SK-N-MC (cell line): Measurements from ENCODE around the gene PALM2AKAP2.

Experiments
- DNase-seq: peaks from one replicate; pipeline ENCODE4 v3.0.0-alpha.2; 2011; ENCODE audit warnings: low read depth, low spot score
- H3K27ac ChIP-seq: fragments of 200-600 bp; sonication (generic); 2 replicates; pipeline ENCODE4 v1.5.1; 2016; ENCODE audit warnings: mixed run types
- H3K36me3 ChIP-seq: fragments of 200-600 bp; sonication (generic); 2 replicates; pipeline ENCODE4 v1.6.1; 2017; ENCODE audit warnings: antibody characterized with exemption, low read length, mixed read lengths; ENCODE audit not compliant: insufficient read depth
- H3K4me3 ChIP-seq: fragments of 200-600 bp; sonication (generic); 2 replicates; pipeline ENCODE4 v1.5.1; 2016
- H3K9ac ChIP-seq: fragments of 200-600 bp; sonication (generic); 2 replicates; pipeline ENCODE4 v1.8.0; 2017; ENCODE audit warnings: mixed run types, mixed read lengths; ENCODE audit not compliant: insufficient read length
- H3K9me3 ChIP-seq: fragments of 200-600 bp; sonication (generic); 2 replicates; pipeline ENCODE4 v1.6.1; 2017; ENCODE audit warnings: low read depth, mild to moderate bottlenecking, antibody characterized with exemption, low read length, moderate library complexity, mixed read lengths
- EZH2 ChIP-seq: fragments of 200-600 bp; sonication (generic); IDR thresholded peaks from one replicate; pipeline ENCODE4 v1.6.1; 2017; ENCODE audit warnings: antibody characterized with exemption
- FOXP2 ChIP-seq: optimal IDR thresholded peaks from 2 replicates; pipeline ENCODE3; 2011; ENCODE audit warnings: mild to moderate bottlenecking, moderate library complexity; ENCODE audit not compliant: insufficient read depth; ENCODE audit errors: extremely low read length, control extremely low read depth
- POLR2AphosphoS5 ChIP-seq: IDR thresholded peaks from 2 replicates; pipeline ENCODE4 v1.6.1; 2012; ENCODE audit warnings: mild to moderate bottlenecking, low read depth, low read length, borderline replicate concordance

The PALM2AKAP2 gene

DNA sequence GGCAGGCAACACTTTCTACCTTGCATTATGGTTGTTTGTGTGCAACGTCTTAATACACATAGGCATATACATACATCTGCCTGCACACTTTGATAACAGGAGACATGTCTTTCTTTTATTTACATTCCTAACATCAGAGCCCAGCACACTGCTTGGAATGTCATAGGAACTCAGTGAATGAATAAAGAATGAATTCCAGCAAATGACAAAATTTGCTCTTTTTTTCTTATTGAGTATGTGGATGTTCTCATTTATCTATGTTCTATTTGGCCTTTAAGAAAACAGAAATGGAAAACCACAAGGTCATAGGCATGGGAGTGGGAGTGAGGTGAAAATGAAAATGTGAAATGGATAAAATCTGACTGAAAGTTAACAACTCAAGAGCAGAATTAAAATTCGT is 36.3 kb upstream of the PALM2AKAP2 start:
- TF ChIP-seq FOXP2 (no peak), EZH2 (no peak)

GRCh38 chr9:109745335-109746283 is 34.4 kb upstream of the PALM2AKAP2 start:
- H3K9ac ChIP-seq: peak overlapping the region; percentile 44
- peak overlapping the region; percentile 76 for H3K27ac ChIP-seq
- TF ChIP-seq POLR2AphosphoS5: no peak
- no peak for TF ChIP-seq EZH2
- TF ChIP-seq FOXP2: no peak
- no peak for DNase-seq
- no peaks in the 10 kb centered on the region for H3K9me3 ChIP-seq
- peak overlapping the region; percentile 38 for H3K4me3 ChIP-seq
- no peaks in the 10 kb centered on the region for H3K36me3 ChIP-seq

More for the DNA sequence above, 36.3 kb upstream of the PALM2AKAP2 start:
- H3K36me3 ChIP-seq: no peaks in the 10 kb centered on the region
- no peak for DNase-seq
- H3K9me3 ChIP-seq: no peaks in the 10 kb centered on the region
- H3K27ac ChIP-seq: peak overlapping the region; percentile 47
- no peak overlapping the region for H3K4me3 ChIP-seq
- H3K9ac ChIP-seq: no peak overlapping the region

DNA sequence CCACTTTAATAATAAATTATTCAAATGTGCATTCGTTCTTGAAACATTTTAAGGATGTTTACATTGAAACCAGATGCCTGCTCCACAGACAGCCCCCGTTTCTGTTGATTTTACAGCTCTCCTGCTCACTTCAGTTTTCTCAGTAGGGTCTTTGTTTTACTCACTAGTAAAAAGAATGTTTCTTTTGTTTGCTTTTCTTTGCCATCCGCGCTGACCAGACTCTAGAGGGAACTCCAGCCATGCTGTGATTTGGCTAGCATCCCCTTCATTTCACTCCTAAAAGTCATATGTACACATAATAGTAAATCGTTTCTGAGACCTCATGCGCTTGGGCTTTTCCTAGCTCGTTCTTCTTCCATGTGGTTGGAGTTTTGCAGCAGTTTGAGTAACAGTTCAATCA is 28.7 kb upstream of the PALM2AKAP2 start:
- Histone ChIP-seq H3K9me3 (no peaks in the 10 kb centered on the region), H3K27ac (peak overlapping the region; percentile 21; the same call in 1 of the 2 replicates), H3K9ac (no peak overlapping the region), H3K36me3 (no peaks in the 10 kb centered on the region), H3K4me3 (no peak overlapping the region)
- no peak for DNase-seq
- TF ChIP-seq EZH2 (no peak), POLR2AphosphoS5 (no peak), FOXP2 (no peak)

GRCh38 chr9:109753308-109753707 is 26.7 kb upstream of the PALM2AKAP2 start:
- no peak overlapping the region for H3K27ac ChIP-seq
- no peak overlapping the region for H3K4me3 ChIP-seq
- H3K9me3 ChIP-seq: no peaks in the 10 kb centered on the region
- H3K9ac ChIP-seq: no peak overlapping the region
- TF ChIP-seq POLR2AphosphoS5 (no peak), EZH2 (no peak), FOXP2 (no peak)
- DNase-seq: no peak
- H3K36me3 ChIP-seq: no peaks in the 10 kb centered on the region

DNA sequence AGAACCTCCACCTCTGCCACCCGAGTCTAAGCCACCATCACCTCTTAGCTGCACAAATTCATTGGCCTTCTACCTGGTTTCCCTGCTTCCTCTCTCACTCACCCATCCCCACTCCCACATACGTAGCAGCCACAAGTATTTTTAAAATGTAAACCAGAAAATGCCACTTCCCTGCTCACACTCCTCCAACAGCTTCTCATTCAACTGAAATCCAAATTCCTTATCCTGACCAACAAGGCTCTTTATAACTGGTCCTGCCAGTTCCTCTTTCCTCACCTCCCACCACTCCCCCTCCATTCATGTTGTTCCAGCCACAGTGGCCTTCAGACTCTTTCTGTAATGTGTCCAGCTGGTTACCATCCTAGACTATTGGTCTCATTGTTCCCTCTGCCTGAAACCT is 25.0 kb upstream of the PALM2AKAP2 start:
- H3K4me3 ChIP-seq: no peak overlapping the region
- H3K9me3 ChIP-seq: no peaks in the 10 kb centered on the region
- no peak overlapping the region for H3K27ac ChIP-seq
- no peak for TF ChIP-seq EZH2
- no peak for TF ChIP-seq POLR2AphosphoS5
- no peak for TF ChIP-seq FOXP2
- H3K9ac ChIP-seq: no peak overlapping the region
- H3K36me3 ChIP-seq: no peaks in the 10 kb centered on the region
- no peak for DNase-seq

GRCh38 chr9:109759589-109759988 is 20.4 kb upstream of the PALM2AKAP2 start:
- Histone ChIP-seq H3K9me3 (no peaks in the 10 kb centered on the region), H3K27ac (no peak overlapping the region), H3K36me3 (no peaks in the 10 kb centered on the region), H3K4me3 (no peak overlapping the region), H3K9ac (no peak overlapping the region)
- no peak for TF ChIP-seq EZH2
- no peak for DNase-seq

GRCh38 chr9:109765278-109765677 is 14.7 kb upstream of the PALM2AKAP2 start:
- H3K27ac ChIP-seq: no peak overlapping the region
- TF ChIP-seq FOXP2: no peak
- TF ChIP-seq POLR2AphosphoS5: no peak
- no peak for TF ChIP-seq EZH2
- no peaks in the 10 kb centered on the region for H3K36me3 ChIP-seq
- no peaks in the 10 kb centered on the region for H3K9me3 ChIP-seq
- H3K9ac ChIP-seq: no peak overlapping the region
- DNase-seq: no peak
- H3K4me3 ChIP-seq: no peak overlapping the region

- Histone ChIP-seq H3K27ac (no peak overlapping the region), H3K9ac (no peak overlapping the region), H3K4me3 (no peak overlapping the region), H3K36me3 (no peaks in the 10 kb centered on the region), H3K9me3 (no peaks in the 10 kb centered on the region)
- DNase-seq: no peak
- TF ChIP-seq POLR2AphosphoS5: no peak
- no peak for TF ChIP-seq EZH2
- no peak for TF ChIP-seq FOXP2
Measured at GRCh38 chr9:109765830-109766229, 14.2 kb upstream of the PALM2AKAP2 start.
